IMR-90 (cell line): ENCODE measurements around the gene YY1AP1. TPM values are rescaled to one million over a fixed set of nuclear protein-coding genes. Genes with fewer than 3 reads are reported as not detected.

Experiments used
- ATAC-seq: fragments of 200-7000 bp; cut with Tn5 transposase; 2 replicates; pipeline ENCODE4 v1.9.1; 2020; ENCODE audit warnings: low read depth, mild to moderate bottlenecking, moderate library complexity
- BruUV-seq: library from RNA; stranded (reverse); fragments of 400-500 nt; replicated peaks from 2 replicates; lab custom pipeline; 2021; lab: Mats Ljungman, UMichigan
- CTCF ChIA-PET: fragments of 300-600 bp; formaldehyde crosslinking; extraction: SDS; loops from one replicate; lab custom pipeline; 2021; ENCODE audit warnings: antibody characterized with exemption; lab: Yijun Ruan, JAX
- POLR2A ChIA-PET: fragments of 300-600 bp; sonication (Branson Sonifier 250); formaldehyde crosslinking; loops from one replicate; lab custom pipeline; 2022; ENCODE audit warnings: antibody characterized with exemption; ENCODE audit not compliant: unreplicated experiment; lab: Charles Lee
- DNase-seq: peaks from one replicate; pipeline ENCODE4 v3.0.0; 2013
- H2AFZ ChIP-seq: replicated peaks from 2 replicates; pipeline ENCODE3; 2013; ENCODE audit warnings: low read length, mild to moderate bottlenecking; ENCODE audit not compliant: poor library complexity
- H2AK5ac ChIP-seq: 2 replicates; pipeline ENCODE4 v1.6.1; 2013; ENCODE audit warnings: low read depth, low read length, inconsistent platforms
- H2AK9ac ChIP-seq: replicated peaks from 2 replicates; pipeline ENCODE3; 2013; ENCODE audit warnings: mild to moderate bottlenecking, low read depth, low read length, moderate library complexity; ENCODE audit not compliant: poor library complexity
- H2BK120ac ChIP-seq: 2 replicates; pipeline ENCODE4 v1.6.1; 2013; ENCODE audit warnings: low read depth, low read length, inconsistent platforms
- H2BK15ac ChIP-seq: 3 replicates; pipeline ENCODE4 v1.6.1; 2013; ENCODE audit warnings: low read depth, low read length, inconsistent platforms
- H2BK20ac ChIP-seq: 2 replicates; pipeline ENCODE4 v1.6.1; 2013; ENCODE audit warnings: low read depth, mild to moderate bottlenecking, inconsistent platforms, low read length, moderate library complexity
- H2BK5ac ChIP-seq: 2 replicates; pipeline ENCODE4 v1.6.1; 2013; ENCODE audit warnings: mild to moderate bottlenecking, low read depth, low read length, inconsistent platforms; ENCODE audit not compliant: poor library complexity, severe bottlenecking
- H3K14ac ChIP-seq: replicated peaks from 2 replicates; pipeline ENCODE4 v1.6.1; 2013; ENCODE audit warnings: low read depth, low read length, inconsistent platforms
- H3K18ac ChIP-seq: 2 replicates; pipeline ENCODE4 v1.6.1; 2013; ENCODE audit warnings: low read depth, low read length, control low read depth
- H3K23ac ChIP-seq: 2 replicates; pipeline ENCODE4 v1.6.1; 2013; ENCODE audit warnings: low read depth, low read length, inconsistent platforms
- H3K27ac ChIP-seq: 2 replicates; pipeline ENCODE4 v1.5.1; 2013; ENCODE audit warnings: mild to moderate bottlenecking, control low read depth, low read length; ENCODE audit not compliant: insufficient read depth
- H3K27me3 ChIP-seq: 2 replicates; pipeline ENCODE4 v1.6.1; 2013; ENCODE audit warnings: low read length; ENCODE audit not compliant: control insufficient read depth, insufficient read depth
- H3K36me3 ChIP-seq: 2 replicates; pipeline ENCODE4 v1.6.1; 2013; ENCODE audit warnings: low read length, mixed read lengths; ENCODE audit not compliant: control insufficient read depth, insufficient read depth
- H3K4ac ChIP-seq: 2 replicates; pipeline ENCODE4 v1.6.1; 2013; ENCODE audit warnings: low read depth, low read length, inconsistent platforms
- H3K4me1 ChIP-seq: 2 replicates; pipeline ENCODE4 v1.6.1; 2013; ENCODE audit warnings: low read length, mixed read lengths; ENCODE audit not compliant: control insufficient read depth, insufficient read depth
- H3K4me2 ChIP-seq: 2 replicates; pipeline ENCODE4 v1.6.1; 2013; ENCODE audit warnings: low read depth, mild to moderate bottlenecking, control low read depth, low read length, moderate library complexity
- H3K4me3 ChIP-seq: 2 replicates; pipeline ENCODE4 v1.5.1; 2013; ENCODE audit warnings: low read depth, mild to moderate bottlenecking, control low read depth, low read length, moderate library complexity; ENCODE audit not compliant: insufficient read depth
- H3K56ac ChIP-seq: 2 replicates; pipeline ENCODE4 v1.6.1; 2013; ENCODE audit warnings: low read length, inconsistent platforms; ENCODE audit not compliant: insufficient read depth; ENCODE audit errors: extremely low read depth
- H3K79me1 ChIP-seq, 2 experiments: 2 replicates each; pipeline ENCODE4 v1.6.1; 2013; ENCODE audit warnings: low read length in 2 of 2, inconsistent platforms in 1 of 2, low read depth in 1 of 2
- H3K9ac ChIP-seq: 2 replicates; pipeline ENCODE4 v1.6.1; 2013; ENCODE audit warnings: low read depth, low read length, control low read depth
- H3K9me1 ChIP-seq: 2 replicates; pipeline ENCODE4 v1.6.1; 2013; ENCODE audit warnings: low read length, inconsistent platforms; ENCODE audit not compliant: insufficient read depth
- H3K9me3 ChIP-seq: 2 replicates; pipeline ENCODE4 v1.6.1; 2013; ENCODE audit warnings: low read length; ENCODE audit not compliant: control insufficient read depth, insufficient read depth
- H4K20me1 ChIP-seq: 2 replicates; pipeline ENCODE4 v1.6.1; 2013; ENCODE audit warnings: low read length, inconsistent platforms; ENCODE audit not compliant: insufficient read depth
- H4K5ac ChIP-seq: 2 replicates; pipeline ENCODE4 v1.6.1; 2013; ENCODE audit warnings: mild to moderate bottlenecking, low read depth, low read length, control low read depth
- H4K8ac ChIP-seq, 2 experiments: 2 replicates each; pipeline ENCODE4 v1.6.1; 2013; ENCODE audit warnings: low read depth in 2 of 2, low read length in 2 of 2, control low read depth in 1 of 2, inconsistent platforms in 1 of 2
- H4K91ac ChIP-seq: 2 replicates; pipeline ENCODE4 v1.6.1; 2013; ENCODE audit warnings: low read depth, low read length, inconsistent platforms; ENCODE audit not compliant: insufficient read depth
- BHLHE40 ChIP-seq: fragments of 150-350 bp; IDR thresholded peaks from 2 replicates; pipeline ENCODE4 v1.6.1; 2016; ENCODE audit warnings: mild to moderate bottlenecking, low read depth, low read length
- CEBPB ChIP-seq: IDR thresholded peaks from 2 replicates; pipeline ENCODE4 v1.6.1; 2012; ENCODE audit warnings: low read depth, low read length, improper control_type of control experiment
- CHD1 ChIP-seq: IDR thresholded peaks from 2 replicates; pipeline ENCODE4 v1.6.1; 2012; ENCODE audit warnings: low read depth, low read length, improper control_type of control experiment
- CTCF ChIP-seq: conservative IDR thresholded peaks from 2 replicates; pipeline ENCODE4 v1.5.1; 2012; ENCODE audit warnings: mild to moderate bottlenecking, low read depth, low read length, improper control_type of control experiment
- ELK1 ChIP-seq: fragments of 150-350 bp; IDR thresholded peaks from 2 replicates; pipeline ENCODE4 v1.6.1; 2016; ENCODE audit warnings: low read depth, mild to moderate bottlenecking, low read length, moderate library complexity, borderline replicate concordance
- FOS ChIP-seq: fragments of 150-350 bp; IDR thresholded peaks from 2 replicates; pipeline ENCODE4 v1.6.1; 2016; ENCODE audit warnings: low read depth, low read length
- MAFK ChIP-seq: IDR thresholded peaks from 2 replicates; pipeline ENCODE4 v1.6.1; 2012; ENCODE audit warnings: low read depth, low read length, improper control_type of control experiment
- MAZ ChIP-seq: IDR thresholded peaks from 2 replicates; pipeline ENCODE4 v1.6.1; 2012; ENCODE audit warnings: low read depth, mild to moderate bottlenecking, low read length, improper control_type of control experiment, moderate library complexity, borderline replicate concordance
- MXI1 ChIP-seq: IDR thresholded peaks from 2 replicates; pipeline ENCODE4 v1.6.1; 2012; ENCODE audit warnings: low read depth, mild to moderate bottlenecking, low read length, moderate library complexity, borderline replicate concordance
- NFE2L2 ChIP-seq: fragments of 150-350 bp; IDR thresholded peaks from 2 replicates; pipeline ENCODE4 v1.6.1; 2016; ENCODE audit warnings: low read depth, mild to moderate bottlenecking, low read length
- POLR2A ChIP-seq: IDR thresholded peaks from 2 replicates; pipeline ENCODE4 v1.6.1; 2012; ENCODE audit warnings: mild to moderate bottlenecking, low read depth, low read length
- RAD21 ChIP-seq: IDR thresholded peaks from 2 replicates; pipeline ENCODE4 v1.6.1; 2012; ENCODE audit warnings: low read length, improper control_type of control experiment
- RCOR1 ChIP-seq: IDR thresholded peaks from 2 replicates; pipeline ENCODE4 v1.6.1; 2012; ENCODE audit warnings: mild to moderate bottlenecking, low read length, improper control_type of control experiment; ENCODE audit not compliant: insufficient replicate concordance
- RFX5 ChIP-seq: IDR thresholded peaks from 2 replicates; pipeline ENCODE4 v1.8.0; 2012; ENCODE audit warnings: low read depth, mild to moderate bottlenecking, low read length, moderate library complexity
- SMC3 ChIP-seq: fragments of 150-350 bp; IDR thresholded peaks from 2 replicates; pipeline ENCODE4 v1.6.1; 2016; ENCODE audit warnings: low read depth, mild to moderate bottlenecking, antibody characterized with exemption, low read length, moderate library complexity
- USF2 ChIP-seq: fragments of 150-350 bp; IDR thresholded peaks from 2 replicates; pipeline ENCODE4 v1.6.1; 2017; ENCODE audit warnings: mild to moderate bottlenecking, antibody characterized with exemption, low read length, low read depth
- WGBS, 2 experiments: methylation state at CpG; one replicate each; pipeline versions ENCODE4 v1.1.5 to v1.1.7; 2013; ENCODE audit warnings: missing lambda C conversion rate in 2 of 2; ENCODE audit not compliant: insufficient read length in 1 of 2; ENCODE audit errors: extremely low coverage in 2 of 2; 5-methylcytosine and 5-hydroxymethylcytosine counted together
- dilution Hi-C: fragments of 300-500 bp; cut with HindIII; formaldehyde crosslinking; loops from one replicate; pipeline ENCODE4 v1.14.3; 2018; ENCODE audit warnings: low sequenced_read_pairs; ENCODE audit not compliant: unreplicated experiment
- in situ Hi-C: fragments of 300-500 bp; cut with MboI; formaldehyde crosslinking; loops from 3 replicates; pipeline ENCODE4 v1.14.3; 2019; ENCODE audit warnings: low sequenced_read_pairs, inconsistent platforms, mixed read lengths
- intact Hi-C: fragments of 100-400 bp; cut with micrococcal nuclease; formaldehyde crosslinking; loops from 2 replicates; pipeline ENCODE4 v1.10.0; 2022
- polyA plus RNA-seq, 3 experiments: library from polyadenylated mRNA; depleted of rRNA; stranded (reverse); fragments of >200 nt; gene quantifications; 2 replicates each; pipeline ENCODE4 v1.2.3, GENCODE V29; 2012; ENCODE audit warnings: low replicate concordance in 1 of 3
- total RNA-seq: library from RNA; depleted of rRNA; stranded (reverse); fragments of >200 nt; gene quantifications from 2 replicates; pipeline ENCODE4 v1.2.3, GENCODE V29; 2012

Gene YY1AP1
- total and polyA plus RNA-seq, 2 of the 4 experiments (the other 2 are of a cell fraction), result 31.5 to 52.6 TPM

- Histone ChIP-seq H3K9me3 (peaks cover 8% of the 10 kb centered on the region), H3K4me3 (no peak overlapping the region), H2BK20ac (no peak overlapping the region), H3K18ac (no peak overlapping the region), H3K56ac (no peak overlapping the region), H2AFZ (no peak overlapping the region), H4K20me1 (no peaks in the 10 kb centered on the region), H3K36me3 (no peaks in the 10 kb centered on the region), H3K14ac (no peak overlapping the region), H3K27me3 (no peaks in the 10 kb centered on the region; the same call in 1 of the 2 replicates), H2AK5ac (no peak overlapping the region), H3K9me1 (no peaks in the 10 kb centered on the region), H2BK15ac (no peak overlapping the region), H3K79me1 (no peaks in the 10 kb centered on the region), H3K4me1 (no peaks in the 10 kb centered on the region), H4K5ac (no peak overlapping the region), H3K4ac (no peak overlapping the region), H4K8ac (no peak overlapping the region), H2AK9ac (no peak overlapping the region), H3K9ac (no peak overlapping the region), H4K91ac (no peak overlapping the region), H2BK5ac (no peak overlapping the region), H3K4me2 (no peak overlapping the region), H2BK120ac (no peak overlapping the region), H3K23ac (no peak overlapping the region; the same call in 1 of the 2 replicates), H3K27ac (no peak overlapping the region)
- DNase-seq (no peak), ATAC-seq (no peak)
- ChIA-PET POLR2A (no interaction called here), CTCF (interaction anchor here (0.6 kb wide), 1 partner anchor 344 kb away, joined by 3 read pairs; no protein-coding TSS in a partner anchor)
- BruUV-seq, result no TSS peak
- intact Hi-C loops, result no loop called here
- dilution Hi-C loops, result no loop called here
- TF ChIP-seq RFX5, result no peak
- no peak for TF ChIP-seq FOS
- no peak for TF ChIP-seq CHD1
- no peak for TF ChIP-seq POLR2A
- no peak for TF ChIP-seq CEBPB
- TF ChIP-seq RCOR1, result no peak
- TF ChIP-seq SMC3, result no peak
- TF ChIP-seq RAD21, result no peak
- TF ChIP-seq USF2, result no peak
- TF ChIP-seq BHLHE40, result no peak
- no peak for TF ChIP-seq ELK1
- no peak for TF ChIP-seq NFE2L2
- TF ChIP-seq MXI1, result no peak
- no peak for TF ChIP-seq MAFK
- no peak for TF ChIP-seq CTCF
- TF ChIP-seq MAZ, result no peak
- no CpG with 5 or more reads among the region's 2 CpGs for WGBS, 2 experiments
- in situ Hi-C loops, result no loop called here
Measured at GRCh38 chr1:155622191-155622590, 66.4 kb downstream of the YY1AP1 start.
